GM19043 (cell line): ENCODE measurements around the gene MAPK10.
A peak's percentile ranks its signal among the peaks of the same experiment; 100 is the strongest.

Source experiments
- ATAC-seq: cut with Tn5 transposase; IDR thresholded peaks from one replicate; pipeline ENCODE4 v1.9.1; 2021; ENCODE audit warnings: low read depth; ENCODE audit not compliant: unreplicated experiment

MAPK10 gene

GRCh38 chr4:86280246-86280645 is 79.6 kb downstream of the MAPK10 start:
- no peak for ATAC-seq

- ATAC-seq = no peak
Measured at GRCh38 chr4:86279293-86279960, 80.4 kb downstream of the MAPK10 start.

GRCh38 chr4:86278126-86278525 is 81.7 kb downstream of the MAPK10 start:
- no peak for ATAC-seq

- ATAC-seq = no peak
Measured at GRCh38 chr4:86274642-86275041, 85.2 kb downstream of the MAPK10 start.

- no peak for ATAC-seq
Measured at GRCh38 chr4:86272669-86273068, 87.2 kb downstream of the MAPK10 start.

GRCh38 chr4:86271057-86271456 is 88.8 kb downstream of the MAPK10 start:
- no peak for ATAC-seq

GRCh38 chr4:86269354-86269753 is 90.5 kb downstream of the MAPK10 start:
- no peak for ATAC-seq

- ATAC-seq = no peak
Measured at GRCh38 chr4:86264241-86264640, 95.6 kb downstream of the MAPK10 start.

GRCh38 chr4:86261636-86262035 is 98.2 kb downstream of the MAPK10 start:
- no peak for ATAC-seq

- ATAC-seq = no peak
Measured at GRCh38 chr4:86256086-86256485, 103.8 kb downstream of the MAPK10 start.

- no peak for ATAC-seq
Measured at GRCh38 chr4:86250619-86251018, 109.2 kb downstream of the MAPK10 start.

- ATAC-seq = no peak
Measured at GRCh38 chr4:86250006-86250405, 109.8 kb downstream of the MAPK10 start.

- no peak for ATAC-seq
Measured at GRCh38 chr4:86249074-86249473, 110.8 kb downstream of the MAPK10 start.

- ATAC-seq = no peak
Measured at GRCh38 chr4:86247906-86248305, 111.9 kb downstream of the MAPK10 start.

- ATAC-seq = no peak
Measured at GRCh38 chr4:86247320-86247719, 112.5 kb downstream of the MAPK10 start.

GRCh38 chr4:86243750-86244149 is 116.1 kb downstream of the MAPK10 start:
- ATAC-seq = no peak

- ATAC-seq = no peak
Measured at GRCh38 chr4:86242677-86243076, 117.2 kb downstream of the MAPK10 start.

- ATAC-seq = no peak
Measured at GRCh38 chr4:86235549-86235948, 124.3 kb downstream of the MAPK10 start.

GRCh38 chr4:86233681-86234080 is 126.2 kb downstream of the MAPK10 start:
- no peak for ATAC-seq

GRCh38 chr4:86233090-86233489 is 126.8 kb downstream of the MAPK10 start:
- no peak for ATAC-seq

GRCh38 chr4:86223472-86223871 is 136.4 kb downstream of the MAPK10 start:
- ATAC-seq = peak; percentile 83

GRCh38 chr4:86221002-86221401 is 138.9 kb downstream of the MAPK10 start:
- no peak for ATAC-seq

GRCh38 chr4:86220121-86220520 is 139.7 kb downstream of the MAPK10 start:
- ATAC-seq = no peak
